Endothelial cell of umbilical vein (primary cell): Measurements from ENCODE around the gene MATR3. TPM values are rescaled to one million over a fixed set of nuclear protein-coding genes. Genes with fewer than 3 reads are reported as not detected.

Experiments
- BruUV-seq: library from RNA; stranded (reverse); fragments of 400-500 nt; replicated peaks from 2 replicates; lab custom pipeline; 2021; lab: Mats Ljungman, UMichigan
- CTCF ChIA-PET: fragments of 300-600, 350-600 bp; sonication (Branson Sonifier 250); formaldehyde crosslinking; loops from one replicate; lab custom pipeline; 2021; ENCODE audit warnings: antibody characterized with exemption, inconsistent platforms; lab: Charles Lee
- POLR2A ChIA-PET: fragments of 300-600, 350-600 bp; sonication (Branson Sonifier 250); formaldehyde crosslinking; loops from one replicate; lab custom pipeline; 2021; ENCODE audit warnings: antibody characterized with exemption, inconsistent platforms; lab: Charles Lee
- DNase-seq: peaks from one replicate; pipeline ENCODE4 v3.0.0-alpha.2; 2011; ENCODE audit warnings: low read depth, low spot score
- FAIRE-seq: peaks from 2 replicates; lab custom pipeline; 2011; peaks lifted over from hg19 to GRCh38; lab: Jason Lieb, UNC
- H2AFZ ChIP-seq: 2 replicates; pipeline ENCODE4 v1.6.0; 2012; ENCODE audit warnings: low read depth, low read length, control low read depth, inconsistent platforms
- H3K27ac ChIP-seq: 2 replicates; pipeline ENCODE4 v1.5.1; 2011; ENCODE audit warnings: low read depth, mild to moderate bottlenecking, control low read depth, low read length, moderate library complexity; ENCODE audit not compliant: insufficient read depth
- H3K27me3 ChIP-seq, 2 experiments: 2 replicates each; pipeline versions ENCODE4 v1.6.0 to v1.6.1; 2011; ENCODE audit warnings: low read length in 2 of 2, mixed read lengths in 1 of 2; ENCODE audit not compliant: control insufficient read depth in 2 of 2, insufficient read depth in 2 of 2
- H3K36me3 ChIP-seq, 2 experiments: 2 replicates in 1 of 2; 3 replicates in 1 of 2; pipeline ENCODE4 v1.5.1; 2011; ENCODE audit warnings: low read length in 2 of 2, mild to moderate bottlenecking in 1 of 2, moderate library complexity in 1 of 2; ENCODE audit not compliant: control insufficient read depth in 2 of 2, insufficient read depth in 2 of 2; ENCODE audit errors: extremely low read depth in 1 of 2
- H3K4me1 ChIP-seq: 3 replicates; pipeline ENCODE4 v1.5.1; 2011; ENCODE audit warnings: mild to moderate bottlenecking, low read length; ENCODE audit not compliant: control insufficient read depth, insufficient read depth; ENCODE audit errors: extremely low read depth
- H3K4me2 ChIP-seq: 2 replicates; pipeline ENCODE4 v1.6.1; 2011; ENCODE audit warnings: low read length, control low read depth, mixed read lengths; ENCODE audit not compliant: insufficient read depth
- H3K4me3 ChIP-seq, 3 experiments: fragments of 200-600 bp in 1 of 3; sonication (generic), shearing (Covaris generic) in 1 of 3; replicated peaks in 1 of 3; 2 replicates each; pipeline ENCODE4 v1.5.1; 2011 to 2016; ENCODE audit warnings: control low read depth in 3 of 3, low read length in 3 of 3, mild to moderate bottlenecking in 2 of 3, inconsistent platforms in 1 of 3, low read depth in 1 of 3, moderate library complexity in 1 of 3; ENCODE audit not compliant: insufficient read depth in 1 of 3
- H3K79me2 ChIP-seq: 2 replicates; pipeline ENCODE4 v1.6.0; 2012; ENCODE audit warnings: low read length, inconsistent platforms; ENCODE audit not compliant: control insufficient read depth, insufficient read depth
- H3K9ac ChIP-seq: replicated peaks from 2 replicates; pipeline ENCODE3; 2011; ENCODE audit warnings: low read length, control low read depth; ENCODE audit not compliant: insufficient read depth; ENCODE audit errors: extremely low read depth
- H3K9me1 ChIP-seq: replicated peaks from 3 replicates; pipeline ENCODE4 v1.6.0; 2011; ENCODE audit warnings: mild to moderate bottlenecking, low read length; ENCODE audit not compliant: control insufficient read depth, insufficient read depth; ENCODE audit errors: extremely low read depth
- H3K9me3 ChIP-seq: replicated peaks from 2 replicates; pipeline ENCODE4 v1.5.1; 2012; ENCODE audit warnings: low read length, inconsistent platforms; ENCODE audit not compliant: control insufficient read depth, insufficient read depth
- H4K20me1 ChIP-seq: replicated peaks from 2 replicates; pipeline ENCODE3; 2011; ENCODE audit warnings: mild to moderate bottlenecking, low read length; ENCODE audit not compliant: control insufficient read depth, insufficient read depth; ENCODE audit errors: extremely low read depth
- EZH2 ChIP-seq: IDR thresholded peaks from 2 replicates; pipeline ENCODE4 v1.6.1; 2012; ENCODE audit warnings: borderline replicate concordance, low read depth, mild to moderate bottlenecking, moderate library complexity, low read length, inconsistent platforms; ENCODE audit not compliant: severe bottlenecking
- FOS ChIP-seq: IDR thresholded peaks from 2 replicates; pipeline ENCODE4 v1.6.1; 2011; ENCODE audit warnings: mild to moderate bottlenecking, low read length, moderate library complexity, borderline replicate concordance; ENCODE audit not compliant: insufficient read depth
- GATA2 ChIP-seq: IDR thresholded peaks from 2 replicates; pipeline ENCODE4 v1.7.0; 2011; ENCODE audit warnings: low read depth, mild to moderate bottlenecking, moderate library complexity, mixed read lengths, low read length; ENCODE audit not compliant: insufficient read length, insufficient read depth
- JUN ChIP-seq: IDR thresholded peaks from 2 replicates; pipeline ENCODE4 v1.6.1; 2011; ENCODE audit warnings: borderline replicate concordance, low read depth; ENCODE audit not compliant: insufficient read length, insufficient read depth
- MAX ChIP-seq: IDR thresholded peaks from 2 replicates; pipeline ENCODE4 v1.6.1; 2011; ENCODE audit not compliant: insufficient read depth, insufficient read length
- MYC ChIP-seq: IDR thresholded peaks from one replicate; pipeline ENCODE4 v1.6.1; 2011; ENCODE audit warnings: mild to moderate bottlenecking, low read depth, low read length
- POLR2A ChIP-seq: IDR thresholded peaks from 2 replicates; pipeline ENCODE4 v1.6.1; 2012; ENCODE audit warnings: low read depth, mild to moderate bottlenecking, control low read depth, low read length
- POLR2AphosphoS5 ChIP-seq: IDR thresholded peaks from 2 replicates; pipeline ENCODE4 v1.6.1; 2012; ENCODE audit warnings: low read depth, mild to moderate bottlenecking, control low read depth, low read length, moderate library complexity; ENCODE audit not compliant: insufficient read depth
- dilution Hi-C: fragments of 300-500 bp; cut with MboI; formaldehyde crosslinking; loops from one replicate; pipeline ENCODE4 v1.15.0; 2019; ENCODE audit warnings: low sequenced_read_pairs; ENCODE audit not compliant: extremely low pct_ligation_motif_present
- intact Hi-C: fragments of 100-400 bp; cut with micrococcal nuclease; formaldehyde crosslinking; loops from one replicate; pipeline ENCODE4 v1.10.0; 2022
- polyA plus RNA-seq, 4 experiments: library from polyadenylated mRNA; depleted of rRNA in 3 of 4; stranded (reverse) in 3 of 4; unstranded in 1 of 4; fragments of >200 nt; gene quantifications; 2 replicates each; pipeline versions ENCODE4 v1.2.1 to v1.2.3, GENCODE V29; 2011 to 2012; ENCODE audit warnings: missing spikeins in 1 of 4
- total RNA-seq: library from RNA; stranded (reverse); gene quantifications from 2 replicates; pipeline ENCODE4 v1.2.3, GENCODE V29; 2021
- TF ChIP-seq, protein P1 (sequence below), 2 donors: IDR thresholded peaks; 1 replicate in 1 of 2; 2 replicates in 1 of 2; pipeline ENCODE4 v1.5.1; 2011; ENCODE audit warnings: low read length in 2 of 2, mild to moderate bottlenecking in 2 of 2, moderate library complexity in 2 of 2, control low read depth in 1 of 2, inconsistent platforms in 1 of 2, low read depth in 1 of 2; ENCODE audit not compliant: insufficient read depth in 1 of 2; ENCODE audit errors: extremely low read depth in 1 of 2

The MATR3 gene
- total and polyA plus RNA-seq, 2 donors (not counting 3 experiments of a cell fraction or from before 2014, with no cell fraction given): 64.0 to 158 TPM

- no peak overlapping the region for H3K4me2 ChIP-seq
- intact Hi-C loops (no loop called here), dilution Hi-C loops (no loop called here)
- BruUV-seq: no TSS peak
- no peaks in the 10 kb centered on the region for H3K9me1 ChIP-seq
- no peak for FAIRE-seq
- no peak for DNase-seq
- H3K79me2 ChIP-seq: no peaks in the 10 kb centered on the region
- no peaks in the 10 kb centered on the region for H3K27me3 ChIP-seq
- H3K4me1 ChIP-seq: no peaks in the 10 kb centered on the region
- no peak overlapping the region for H3K9ac ChIP-seq
- H3K27ac ChIP-seq: no peak overlapping the region
- H3K36me3 ChIP-seq: peaks cover 4 to 10% of the 10 kb centered on the region in 2 experiments
- TF ChIP-seq POLR2A: no peak
- TF ChIP-seq FOS: no peak
- no peak for TF ChIP-seq GATA2
- no peak for TF ChIP-seq POLR2AphosphoS5
- TF ChIP-seq, protein P1, sequence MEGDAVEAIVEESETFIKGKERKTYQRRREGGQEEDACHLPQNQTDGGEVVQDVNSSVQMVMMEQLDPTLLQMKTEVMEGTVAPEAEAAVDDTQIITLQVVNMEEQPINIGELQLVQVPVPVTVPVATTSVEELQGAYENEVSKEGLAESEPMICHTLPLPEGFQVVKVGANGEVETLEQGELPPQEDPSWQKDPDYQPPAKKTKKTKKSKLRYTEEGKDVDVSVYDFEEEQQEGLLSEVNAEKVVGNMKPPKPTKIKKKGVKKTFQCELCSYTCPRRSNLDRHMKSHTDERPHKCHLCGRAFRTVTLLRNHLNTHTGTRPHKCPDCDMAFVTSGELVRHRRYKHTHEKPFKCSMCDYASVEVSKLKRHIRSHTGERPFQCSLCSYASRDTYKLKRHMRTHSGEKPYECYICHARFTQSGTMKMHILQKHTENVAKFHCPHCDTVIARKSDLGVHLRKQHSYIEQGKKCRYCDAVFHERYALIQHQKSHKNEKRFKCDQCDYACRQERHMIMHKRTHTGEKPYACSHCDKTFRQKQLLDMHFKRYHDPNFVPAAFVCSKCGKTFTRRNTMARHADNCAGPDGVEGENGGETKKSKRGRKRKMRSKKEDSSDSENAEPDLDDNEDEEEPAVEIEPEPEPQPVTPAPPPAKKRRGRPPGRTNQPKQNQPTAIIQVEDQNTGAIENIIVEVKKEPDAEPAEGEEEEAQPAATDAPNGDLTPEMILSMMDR (IDR thresholded peaks at IDR 0.05; ENCODE audit: extremely low read depth in 1 of 2, insufficient read depth in 1 of 2, low read depth in 1 of 2, low read length in 2 of 2): no peak
- no peak for TF ChIP-seq EZH2
- no peak for TF ChIP-seq MYC
- TF ChIP-seq JUN: no peak
- no peak for TF ChIP-seq MAX
- H3K9me3 ChIP-seq: no peaks in the 10 kb centered on the region
- POLR2A ChIA-PET: no interaction called here
- H2AFZ ChIP-seq: no peak overlapping the region
- no peaks in the 10 kb centered on the region for H4K20me1 ChIP-seq
- no peak overlapping the region for H3K4me3 ChIP-seq
- CTCF ChIA-PET: interaction anchor here (1.2 kb wide), 1 partner anchor 19 kb away, joined by 4 read pairs; no protein-coding TSS in a partner anchor
Measured at GRCh38 chr5:139371482-139372435, 78.2 kb downstream of the MATR3 start.
